Measurements from ENCODE around the gene SYNPR.

The SYNPR gene

GRCh38 chr3:63477494-63478129, 199.5 kb downstream of the SYNPR start:
- DNase-seq = no peak

- DNase-seq = no peak
Observed at GRCh38 chr3:63478990-63479660, 201.0 kb downstream of the SYNPR start.

GRCh38 chr3:63479661-63480035, 201.5 kb downstream of the SYNPR start:
- no peak for DNase-seq

- DNase-seq = no peak
Observed at GRCh38 chr3:63481627-63482026, 203.5 kb downstream of the SYNPR start.

GRCh38 chr3:63482341-63482740, 204.2 kb downstream of the SYNPR start:
- DNase-seq = no peak

- no peak for DNase-seq
Observed at GRCh38 chr3:63492464-63492863, 214.4 kb downstream of the SYNPR start.

GRCh38 chr3:63493101-63493500, 215.0 kb downstream of the SYNPR start:
- no peak for DNase-seq

- no peak for DNase-seq
Observed at GRCh38 chr3:63494646-63495045, 216.5 kb downstream of the SYNPR start.

GRCh38 chr3:63497641-63498040, 219.5 kb downstream of the SYNPR start:
- no peak for DNase-seq

GRCh38 chr3:63500196-63500595, 222.1 kb downstream of the SYNPR start:
- no peak for DNase-seq

GRCh38 chr3:63508305-63508704, 230.2 kb downstream of the SYNPR start:
- DNase-seq = no peak

GRCh38 chr3:63508771-63509170, 230.7 kb downstream of the SYNPR start:
- no peak for DNase-seq

GRCh38 chr3:63513791-63514190, 235.7 kb downstream of the SYNPR start:
- no peak for DNase-seq

- DNase-seq = no peak
Observed at GRCh38 chr3:63514678-63515077, 236.6 kb downstream of the SYNPR start.

- no peak for DNase-seq
Observed at GRCh38 chr3:63519426-63519825, 241.3 kb downstream of the SYNPR start.

GRCh38 chr3:63521657-63522056, 243.5 kb downstream of the SYNPR start:
- no peak for DNase-seq

- no peak for DNase-seq
Observed at GRCh38 chr3:63523100-63523499, 245.0 kb downstream of the SYNPR start.

GRCh38 chr3:63528325-63529000, 250.4 kb downstream of the SYNPR start:
- DNase-seq = no peak

GRCh38 chr3:63532521-63532920, 254.4 kb downstream of the SYNPR start:
- no peak for DNase-seq

GRCh38 chr3:63538919-63539318, 260.8 kb downstream of the SYNPR start:
- DNase-seq = no peak

- DNase-seq = no peak
Observed at GRCh38 chr3:63555767-63556166, 277.7 kb downstream of the SYNPR start.

GRCh38 chr3:63556401-63556800, 278.3 kb downstream of the SYNPR start:
- no peak for DNase-seq

- no peak for DNase-seq
Observed at GRCh38 chr3:63557912-63558311, 279.8 kb downstream of the SYNPR start.

- DNase-seq = no peak
Observed at GRCh38 chr3:63559884-63560283, 281.8 kb downstream of the SYNPR start.
